H1 (cell line): ENCODE data around the gene RAB29. TPM values are rescaled to one million over a fixed set of nuclear protein-coding genes. Genes with fewer than 3 reads are reported as not detected.

Source experiments
- CEBPB ChIP-seq: IDR thresholded peaks from 2 replicates; pipeline ENCODE4 v1.6.1; 2012; ENCODE audit warnings: low read depth, low read length
- FOSL1 ChIP-seq: IDR thresholded peaks from 2 replicates; pipeline ENCODE4 v1.6.1; 2011; ENCODE audit warnings: mild to moderate bottlenecking, low read depth, low read length, moderate library complexity; ENCODE audit not compliant: insufficient read depth
- GTF2F1 ChIP-seq: IDR thresholded peaks from 2 replicates; pipeline ENCODE4 v1.6.1; 2012; ENCODE audit warnings: low read depth, low read length, improper control_type of control experiment, borderline replicate concordance
- JUN ChIP-seq: IDR thresholded peaks from 2 replicates; pipeline ENCODE4 v1.6.1; 2011; ENCODE audit warnings: low read depth, mild to moderate bottlenecking, improper control_type of control experiment, low read length
- RFX5 ChIP-seq: IDR thresholded peaks from 2 replicates; pipeline ENCODE4 v1.6.1; 2011; ENCODE audit warnings: low read depth, low read length, improper control_type of control experiment, borderline replicate concordance
- RXRA ChIP-seq: IDR thresholded peaks from 2 replicates; pipeline ENCODE4 v1.6.1; 2011; ENCODE audit warnings: low read depth, mild to moderate bottlenecking, low read length, moderate library complexity; ENCODE audit not compliant: insufficient read depth
- SAP30 ChIP-seq: fragments of 300-600 bp; sonication (generic); IDR thresholded peaks from 2 replicates; pipeline ENCODE4 v1.7.1; 2012; ENCODE audit warnings: low read length, moderate library complexity, mild to moderate bottlenecking, inconsistent platforms; ENCODE audit not compliant: insufficient read depth, insufficient replicate concordance
- polyA plus RNA-seq, 7 experiments: library from polyadenylated mRNA; depleted of rRNA in 3 of 7; stranded (reverse) in 5 of 7; unstranded in 2 of 7; fragments of >200 nt in 5 of 7; fragments of 200-250 nt in 2 of 7; gene quantifications; 1 replicate in 5 of 7; 2 replicates in 1 of 7; 4 replicates in 1 of 7; pipeline versions ENCODE4 v1.2.1 to v1.2.3, GENCODE V29; 2011 to 2013; ENCODE audit warnings: missing spikeins in 2 of 7, mixed read lengths in 2 of 7
- total RNA-seq: library from RNA; stranded (reverse); fragmentation: NEBNext Ultra II Directional; extraction: Animal tissue kit (Norgen Biotek cat#: 25700); gene quantifications from 2 replicates; pipeline ENCODE4 v1.2.1, GENCODE V29; 2021

RAB29 gene
- total and polyA plus RNA-seq, 2 of the 8 experiments (the other 6 are each of a cell fraction or from before 2014, with no cell fraction given): 10.1 to 17.3 TPM

- TF ChIP-seq RXRA: no peak
- TF ChIP-seq FOSL1: no peak
- TF ChIP-seq GTF2F1: no peak
- no peak for TF ChIP-seq CEBPB
- no peak for TF ChIP-seq RFX5
- no peak for TF ChIP-seq JUN
- no peak for TF ChIP-seq SAP30
- TF ChIP-seq, all 59 proteins: peak for 0
Measured at GRCh38 chr1:205805082-205805711, 29.9 kb upstream of the RAB29 start (continued).
